WTC11 (cell line): ENCODE results near the gene PRKN. TPM values are rescaled to one million over a fixed set of nuclear protein-coding genes. Genes with fewer than 3 reads are reported as not detected.

Experiments used
- ATAC-seq: fragments of 200-7000 bp; cut with Tn5 transposase; 2 replicates; pipeline ENCODE4 v1.10.0; 2021; ENCODE audit warnings: mild to moderate bottlenecking, moderate library complexity
- CTCF ChIA-PET: fragments of 300-600 bp; sonication (Branson Sonifier 250); formaldehyde crosslinking; loops from one replicate; lab custom pipeline; 2021; ENCODE audit warnings: antibody characterized with exemption; lab: Charles Lee
- POLR2A ChIA-PET: fragments of 350-600 bp; sonication (Branson Sonifier 250); formaldehyde crosslinking; loops from one replicate; lab custom pipeline; 2021; ENCODE audit warnings: antibody characterized with exemption; lab: Charles Lee
- DNase-seq: peaks from one replicate; pipeline ENCODE4 v3.0.0; 2021; ENCODE audit warnings: low spot score
- H3K27ac Mint-ChIP-seq: 2 replicates; pipeline ENCODE4 v1.8.0; 2021; ENCODE audit warnings: mixed read lengths
- H3K27me3 Mint-ChIP-seq: 2 replicates; pipeline ENCODE4 v1.8.0; 2021; ENCODE audit warnings: low read depth, mild to moderate bottlenecking, moderate library complexity, mixed read lengths
- H3K36me3 Mint-ChIP-seq: 2 replicates; pipeline ENCODE4 v1.8.0; 2021; ENCODE audit warnings: mixed read lengths
- H3K4me1 Mint-ChIP-seq: 2 replicates; pipeline ENCODE4 v1.8.0; 2022; ENCODE audit warnings: mixed read lengths
- H3K4me3 Mint-ChIP-seq: 2 replicates; pipeline ENCODE4 v1.8.0; 2021; ENCODE audit warnings: mild to moderate bottlenecking, moderate library complexity, mixed read lengths
- H3K9me3 Mint-ChIP-seq: 2 replicates; pipeline ENCODE4 v1.8.0; 2021; ENCODE audit warnings: mixed read lengths
- AFF4 ChIP-seq: sonication (generic); formaldehyde crosslinking; IDR thresholded peaks from 2 replicates; pipeline ENCODE4 v1.8.1; 2023; ENCODE audit warnings: mild to moderate bottlenecking, missing genetic modification reagents, borderline replicate concordance
- CREB1 ChIP-seq: sonication (generic); formaldehyde crosslinking; IDR thresholded peaks from 2 replicates; pipeline ENCODE4 v1.8.0; 2023; ENCODE audit warnings: mild to moderate bottlenecking, missing genetic modification reagents
- CREM ChIP-seq: sonication (generic); formaldehyde crosslinking; IDR thresholded peaks from 2 replicates; pipeline ENCODE4 v1.8.1; 2022; ENCODE audit warnings: mild to moderate bottlenecking, missing genetic modification reagents, moderate library complexity
- CTCF ChIP-seq: fragments of 200-600 bp; IDR thresholded peaks from 2 replicates; pipeline ENCODE4 v1.8.0; 2022; ENCODE audit warnings: antibody characterized with exemption
- FOXK1 ChIP-seq: sonication (generic); formaldehyde crosslinking; IDR thresholded peaks from 2 replicates; pipeline ENCODE4 v1.8.0; 2022; ENCODE audit warnings: mild to moderate bottlenecking, moderate library complexity, missing genetic modification reagents
- FOXP4 ChIP-seq: sonication (generic); formaldehyde crosslinking; IDR thresholded peaks from 2 replicates; pipeline ENCODE4 v1.8.0; 2022; ENCODE audit warnings: mild to moderate bottlenecking, missing genetic modification reagents
- HMGXB4 ChIP-seq: sonication (generic); formaldehyde crosslinking; IDR thresholded peaks from 2 replicates; pipeline ENCODE4 v1.8.1; 2023; ENCODE audit warnings: mild to moderate bottlenecking, moderate library complexity, missing genetic modification reagents
- MXD4 ChIP-seq: fragments of 250-450 bp; sonication (Bioruptor Pico); IDR thresholded peaks from 2 replicates; pipeline ENCODE4 v1.8.0; 2021; ENCODE audit warnings: mild to moderate bottlenecking, moderate library complexity, borderline replicate concordance
- RORB ChIP-seq: fragments of 250-450 bp; sonication (Bioruptor Pico); IDR thresholded peaks from 2 replicates; pipeline ENCODE4 v1.9.0; 2021; ENCODE audit warnings: mild to moderate bottlenecking
- TCF7 ChIP-seq: sonication (generic); formaldehyde crosslinking; IDR thresholded peaks from 2 replicates; pipeline ENCODE4 v1.8.0; 2022; ENCODE audit warnings: mild to moderate bottlenecking, low read depth, missing genetic modification reagents, moderate library complexity
- TEAD4 ChIP-seq: sonication (generic); formaldehyde crosslinking; IDR thresholded peaks from 2 replicates; pipeline ENCODE4 v1.8.0; 2022; ENCODE audit warnings: mild to moderate bottlenecking, missing genetic modification reagents
- TP53 ChIP-seq: sonication (generic); formaldehyde crosslinking; IDR thresholded peaks from 2 replicates; pipeline ENCODE4 v1.8.1; 2023; ENCODE audit warnings: mild to moderate bottlenecking, missing genetic modification reagents
- ZNF138 ChIP-seq: sonication (generic); formaldehyde crosslinking; conservative IDR thresholded peaks from 2 replicates; pipeline ENCODE4 v1.8.1; 2022; ENCODE audit warnings: mild to moderate bottlenecking, moderate library complexity, missing genetic modification reagents
- ZNF232 ChIP-seq: sonication (generic); formaldehyde crosslinking; IDR thresholded peaks from 2 replicates; pipeline ENCODE4 v1.8.0; 2022; ENCODE audit warnings: mild to moderate bottlenecking, missing genetic modification reagents
- ZNF317 ChIP-seq: sonication (generic); formaldehyde crosslinking; IDR thresholded peaks from 2 replicates; pipeline ENCODE4 v1.8.1; 2023; ENCODE audit warnings: low read depth, mild to moderate bottlenecking, moderate library complexity, missing genetic modification reagents, borderline replicate concordance
- ZNF416 ChIP-seq: fragments of 250-450 bp; sonication (Bioruptor Pico); IDR thresholded peaks from 2 replicates; pipeline ENCODE4 v1.9.0; 2021; ENCODE audit warnings: mild to moderate bottlenecking, inconsistent platforms
- total RNA-seq: library from RNA; stranded (reverse); gene quantifications from 3 replicates; pipeline ENCODE4 v1.2.3, GENCODE V29; 2021
- TF ChIP-seq, protein P1 (sequence below): sonication (generic); formaldehyde crosslinking; IDR thresholded peaks from 2 replicates; pipeline ENCODE4 v1.8.1; 2023; ENCODE audit warnings: mild to moderate bottlenecking, missing genetic modification reagents, moderate library complexity
- TF ChIP-seq, protein P2 (sequence below): fragments of 250-450 bp; sonication (Bioruptor Pico); IDR thresholded peaks from 2 replicates; pipeline ENCODE4 v1.8.0; 2021; ENCODE audit warnings: mild to moderate bottlenecking
- TF ChIP-seq, protein P3 (sequence below): sonication (generic); formaldehyde crosslinking; IDR thresholded peaks from 2 replicates; pipeline ENCODE4 v1.8.1; 2023; ENCODE audit warnings: mild to moderate bottlenecking, missing genetic modification reagents, moderate library complexity

Gene PRKN
- total RNA-seq, 1 experiment from 2014 or later, result 0.59 TPM

DNA sequence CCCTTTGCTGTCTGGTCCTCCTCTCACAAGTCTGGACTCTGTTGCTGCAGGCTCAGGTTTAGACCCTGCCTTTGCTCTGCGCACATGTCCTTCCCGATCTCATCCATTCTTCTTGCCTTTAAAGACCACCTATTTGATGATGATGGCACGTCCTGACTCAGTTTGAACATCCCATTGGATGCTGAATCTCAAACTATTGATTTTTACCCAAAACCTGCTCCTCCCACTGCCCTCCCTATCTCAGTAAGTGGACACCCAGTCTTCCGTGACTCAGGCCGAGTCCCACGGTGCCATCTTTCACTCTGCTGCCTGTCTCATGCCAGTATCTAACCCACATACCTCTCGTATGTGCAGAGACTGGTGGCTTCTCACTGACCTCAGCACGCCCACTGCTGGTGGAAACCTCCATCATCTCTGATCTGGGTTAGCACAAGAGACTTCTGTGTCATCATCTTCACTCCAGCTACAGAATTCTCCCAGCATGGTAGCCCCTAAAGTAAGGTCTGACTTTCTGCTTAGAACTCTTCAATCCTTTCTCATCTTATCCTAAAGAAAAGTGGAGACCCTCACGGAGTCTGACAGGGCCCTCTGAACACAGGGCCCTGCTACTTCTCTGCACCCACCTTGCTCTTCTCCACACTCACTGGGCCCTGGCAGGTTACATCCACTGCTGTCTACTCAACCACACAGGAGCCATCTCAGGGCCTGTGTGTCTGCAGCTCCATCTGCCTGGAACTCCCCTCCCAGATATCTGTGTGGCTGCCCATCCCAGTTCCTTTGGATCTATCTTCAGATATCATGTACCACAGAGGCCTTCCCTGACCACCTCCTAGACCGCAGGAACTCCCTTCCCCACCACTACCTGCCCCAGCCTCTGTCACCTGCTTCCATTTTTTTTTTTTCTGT is 1066.6 kb downstream of the PRKN start:
- POLR2A ChIA-PET, result no interaction called here
- no peak for ATAC-seq
- no peak overlapping the region for H3K27ac Mint-ChIP-seq

DNA sequence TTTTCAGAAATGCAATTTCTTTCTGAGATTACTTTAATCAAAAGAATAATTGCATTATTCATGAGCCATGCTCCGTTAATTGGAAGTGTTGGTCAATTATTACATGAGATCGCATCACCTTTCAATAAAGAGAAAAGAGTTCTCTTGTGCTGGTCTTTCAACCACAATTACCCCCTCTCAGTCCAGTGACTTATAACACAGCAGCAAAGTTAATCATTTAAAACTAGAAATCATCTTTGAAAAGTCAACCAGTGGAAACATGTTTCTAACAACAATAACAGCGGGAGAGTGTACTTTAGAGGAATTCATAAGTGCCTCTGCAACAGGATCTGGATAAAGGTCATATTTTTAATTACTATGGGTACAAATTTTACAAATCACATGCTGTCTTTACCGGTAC is 1069.4 kb downstream of the PRKN start:
- DNase-seq, result no peak
- ATAC-seq, result no peak
- ChIA-PET CTCF (no interaction called here), POLR2A (no interaction called here)
- peaks cover 15% of the 10 kb centered on the region for H3K36me3 Mint-ChIP-seq
- no peak overlapping the region for H3K27ac Mint-ChIP-seq
- H3K4me3 Mint-ChIP-seq, result no peak overlapping the region
- peaks cover 32% of the 10 kb centered on the region for H3K9me3 Mint-ChIP-seq
- no peak for TF ChIP-seq ZNF317 (CRISPR knock-in tag)
- H3K4me1 Mint-ChIP-seq, result no peaks in the 10 kb centered on the region
- no peaks in the 10 kb centered on the region for H3K27me3 Mint-ChIP-seq

More for the DNA sequence above, 1066.6 kb downstream of the PRKN start:
- no peak for DNase-seq
- H3K9me3 Mint-ChIP-seq, result peaks cover 51% of the 10 kb centered on the region
- H3K36me3 Mint-ChIP-seq, result peaks cover 16% of the 10 kb centered on the region
- H3K4me3 Mint-ChIP-seq, result no peak overlapping the region
- no peak for TF ChIP-seq FOXK1 (CRISPR knock-in tag)
- no peak for TF ChIP-seq CREM
- TF ChIP-seq CTCF, result no peak
- no peak for TF ChIP-seq FOXP4 (CRISPR knock-in tag)
- TF ChIP-seq ZNF138 (CRISPR knock-in tag), result no peak
- no peak for TF ChIP-seq TCF7 (CRISPR knock-in tag)
- TF ChIP-seq CREB1, result no peak
- TF ChIP-seq, protein P1, sequence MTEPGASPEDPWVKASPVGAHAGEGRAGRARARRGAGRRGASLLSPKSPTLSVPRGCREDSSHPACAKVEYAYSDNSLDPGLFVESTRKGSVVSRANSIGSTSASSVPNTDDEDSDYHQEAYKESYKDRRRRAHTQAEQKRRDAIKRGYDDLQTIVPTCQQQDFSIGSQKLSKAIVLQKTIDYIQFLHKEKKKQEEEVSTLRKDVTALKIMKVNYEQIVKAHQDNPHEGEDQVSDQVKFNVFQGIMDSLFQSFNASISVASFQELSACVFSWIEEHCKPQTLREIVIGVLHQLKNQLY, result no peak
- TF ChIP-seq, protein P2, sequence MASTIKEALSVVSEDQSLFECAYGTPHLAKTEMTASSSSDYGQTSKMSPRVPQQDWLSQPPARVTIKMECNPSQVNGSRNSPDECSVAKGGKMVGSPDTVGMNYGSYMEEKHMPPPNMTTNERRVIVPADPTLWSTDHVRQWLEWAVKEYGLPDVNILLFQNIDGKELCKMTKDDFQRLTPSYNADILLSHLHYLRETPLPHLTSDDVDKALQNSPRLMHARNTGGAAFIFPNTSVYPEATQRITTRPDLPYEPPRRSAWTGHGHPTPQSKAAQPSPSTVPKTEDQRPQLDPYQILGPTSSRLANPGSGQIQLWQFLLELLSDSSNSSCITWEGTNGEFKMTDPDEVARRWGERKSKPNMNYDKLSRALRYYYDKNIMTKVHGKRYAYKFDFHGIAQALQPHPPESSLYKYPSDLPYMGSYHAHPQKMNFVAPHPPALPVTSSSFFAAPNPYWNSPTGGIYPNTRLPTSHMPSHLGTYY (CRISPR knock-in tag), result no peak
- TF ChIP-seq MXD4, result no peak
- TF ChIP-seq TEAD4 (CRISPR knock-in tag), result no peak
- no peaks in the 10 kb centered on the region for H3K27me3 Mint-ChIP-seq
- no peaks in the 10 kb centered on the region for H3K4me1 Mint-ChIP-seq
- CTCF ChIA-PET, result no interaction called here

DNA sequence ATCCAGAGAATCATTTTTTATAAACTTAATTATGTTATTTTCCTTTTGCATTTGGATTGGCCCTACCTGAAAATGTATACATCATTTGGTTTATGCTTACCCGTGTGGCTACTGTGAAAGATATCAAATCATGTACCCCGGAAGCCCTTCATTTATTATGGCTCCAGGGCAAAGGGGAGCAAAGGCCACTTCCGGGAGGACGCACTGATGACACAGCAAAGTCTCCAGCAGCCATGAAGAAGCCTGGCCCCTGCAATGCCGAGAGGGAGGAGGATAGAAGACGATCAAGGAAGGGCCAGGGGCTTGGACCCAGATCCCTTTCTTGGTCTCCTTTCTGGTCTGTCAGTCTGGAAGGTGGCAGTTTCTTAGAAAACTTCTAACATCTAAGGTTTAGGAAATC is 1073.4 kb downstream of the PRKN start:
- CTCF ChIA-PET, result no interaction called here
- Mint-ChIP-seq H3K27me3 (no peaks in the 10 kb centered on the region; the same call in 1 of the 2 replicates), H3K9me3 (0 out of 2 replicates have a peak, but pooled peaks cover 7% of the 10 kb centered on the region), H3K4me1 (no peaks in the 10 kb centered on the region), H3K4me3 (no peak overlapping the region), H3K36me3 (no peaks in the 10 kb centered on the region), H3K27ac (no peak overlapping the region)
- POLR2A ChIA-PET, result no interaction called here
- no peak for DNase-seq
- no peak for ATAC-seq
- TF ChIP-seq TP53 (CRISPR knock-in tag), result no peak
- TF ChIP-seq AFF4 (CRISPR knock-in tag), result no peak
- TF ChIP-seq, protein P3, sequence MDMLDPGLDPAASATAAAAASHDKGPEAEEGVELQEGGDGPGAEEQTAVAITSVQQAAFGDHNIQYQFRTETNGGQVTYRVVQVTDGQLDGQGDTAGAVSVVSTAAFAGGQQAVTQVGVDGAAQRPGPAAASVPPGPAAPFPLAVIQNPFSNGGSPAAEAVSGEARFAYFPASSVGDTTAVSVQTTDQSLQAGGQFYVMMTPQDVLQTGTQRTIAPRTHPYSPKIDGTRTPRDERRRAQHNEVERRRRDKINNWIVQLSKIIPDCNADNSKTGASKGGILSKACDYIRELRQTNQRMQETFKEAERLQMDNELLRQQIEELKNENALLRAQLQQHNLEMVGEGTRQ (CRISPR knock-in tag), result no peak
- TF ChIP-seq ZNF232 (CRISPR knock-in tag), result no peak
- no peak for TF ChIP-seq RORB (CRISPR knock-in tag)
- no peak for TF ChIP-seq ZNF416 (CRISPR knock-in tag)
- no peak for TF ChIP-seq HMGXB4 (CRISPR knock-in tag)
